Esophagus mucosa (tissue), 1 donor: ENCODE measurements around the gene MFAP3L. TPM values are rescaled to one million over a fixed set of nuclear protein-coding genes. Genes with fewer than 3 reads are reported as not detected.
A peak's percentile ranks its signal among the peaks of the same experiment; 100 is the strongest.
"Not testable (repeated sequence)": the region's sequence is repeated elsewhere in the genome, so short reads cannot be mapped to it uniquely, and the experiment has no call there.

Experiments
- ATAC-seq: fragments of 200-7000 bp; cut with Tn5 transposase; one replicate; pipeline ENCODE4 v1.9.1; 2020
- total RNA-seq: library from RNA; stranded (reverse); gene quantifications from one replicate; pipeline ENCODE4 v1.2.4, GENCODE V29; 2023
- donor health status: DM: yes; HTN: yes; CAD: no.

Gene MFAP3L
- total RNA-seq, 1 donor from 2014 or later, result 1.0 TPM

DNA sequence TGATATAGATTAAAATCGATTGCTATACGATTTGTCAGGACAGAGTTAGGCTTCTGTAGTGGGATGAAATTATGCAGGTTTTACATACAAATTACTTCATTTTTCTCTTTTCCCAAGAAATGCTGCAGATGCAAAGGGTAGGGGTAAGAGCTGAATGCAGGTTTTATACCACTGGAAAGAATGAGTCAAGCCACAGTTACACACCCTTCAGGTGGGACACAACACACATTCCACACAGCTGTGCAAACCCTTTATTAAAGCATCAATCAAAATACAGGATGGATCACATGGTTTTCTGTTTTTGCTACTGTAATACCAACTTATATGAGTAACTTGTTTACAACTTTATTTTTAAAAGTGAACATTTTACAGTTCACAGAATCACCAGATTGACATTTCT is 39.8 kb downstream of the MFAP3L start:
- no peak for ATAC-seq

DNA sequence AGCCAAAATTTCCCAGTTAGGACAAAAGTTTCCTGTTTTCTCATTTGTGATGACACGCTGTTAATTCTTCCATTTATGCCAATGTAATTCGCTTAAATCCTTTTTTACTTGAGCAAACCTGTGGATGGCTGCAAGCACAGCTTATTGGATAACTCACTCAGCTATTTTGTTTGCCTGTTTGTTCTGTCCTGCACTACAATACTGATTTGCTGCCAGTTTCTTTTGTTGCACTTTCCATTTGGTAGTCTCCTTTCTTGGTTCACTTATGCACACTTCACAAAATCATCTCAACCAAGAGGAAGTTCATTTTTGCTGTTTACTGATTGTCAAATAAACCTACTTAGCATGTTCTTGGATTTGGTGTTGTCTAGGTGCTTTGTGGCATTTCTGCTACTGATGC is 40.3 kb downstream of the MFAP3L start:
- no peak for ATAC-seq

DNA sequence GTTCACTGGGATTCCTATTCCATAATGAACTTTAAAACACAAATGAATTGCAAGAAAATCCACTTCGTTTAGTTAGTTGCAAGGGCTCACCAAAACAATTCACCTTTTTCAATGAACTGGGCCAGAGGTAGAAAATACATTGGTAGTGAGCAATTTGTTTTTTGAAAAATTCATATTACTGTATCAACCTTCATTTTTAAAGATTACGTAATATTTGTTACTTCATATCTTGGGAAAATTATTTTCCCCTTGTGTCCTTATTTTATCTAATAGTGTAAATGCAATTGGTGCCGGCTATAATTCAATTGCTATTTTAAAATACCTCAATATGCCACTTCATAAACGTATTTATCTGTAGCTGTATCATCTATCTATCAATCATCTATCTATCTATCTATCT is 41.5 kb downstream of the MFAP3L start:
- no peak for ATAC-seq

DNA sequence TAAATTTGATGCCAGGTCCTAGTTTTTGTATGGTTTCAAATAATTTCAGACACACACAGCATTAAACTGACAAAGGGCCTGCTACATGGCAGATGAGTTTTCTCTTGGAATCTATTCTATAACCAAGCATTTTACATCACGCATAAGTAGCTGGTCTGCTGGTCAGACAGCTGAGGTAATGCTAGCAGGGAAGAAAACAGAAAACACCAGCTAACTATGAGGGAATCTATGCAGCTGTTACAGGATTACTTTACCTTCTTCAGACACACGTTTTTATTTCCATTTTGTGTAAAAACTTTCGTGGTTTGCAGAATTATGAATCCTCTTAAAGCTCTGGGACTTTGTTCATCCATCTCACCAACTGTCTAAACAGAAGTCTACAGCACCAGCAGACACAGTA is 42.0 kb downstream of the MFAP3L start:
- no peak for ATAC-seq

DNA sequence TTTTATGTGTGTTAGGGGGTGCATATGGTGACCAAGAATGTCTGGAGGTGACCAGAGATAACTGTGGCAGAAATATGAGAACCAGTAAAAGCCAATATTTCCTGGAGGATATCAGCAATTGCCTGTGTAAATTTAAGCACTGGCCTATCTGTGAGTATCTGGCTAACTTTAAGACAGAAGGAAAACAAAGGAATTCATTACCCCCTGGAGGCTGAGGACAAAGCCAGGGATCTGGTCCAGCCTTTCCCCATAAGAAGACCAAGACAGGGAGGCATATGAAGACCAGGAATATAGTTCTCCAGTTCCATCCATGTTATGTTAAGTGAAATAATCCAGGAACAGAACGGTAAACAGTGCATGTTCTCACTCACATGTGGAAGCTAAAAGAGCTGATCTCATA is 49.2 kb downstream of the MFAP3L start:
- no peak for ATAC-seq

DNA sequence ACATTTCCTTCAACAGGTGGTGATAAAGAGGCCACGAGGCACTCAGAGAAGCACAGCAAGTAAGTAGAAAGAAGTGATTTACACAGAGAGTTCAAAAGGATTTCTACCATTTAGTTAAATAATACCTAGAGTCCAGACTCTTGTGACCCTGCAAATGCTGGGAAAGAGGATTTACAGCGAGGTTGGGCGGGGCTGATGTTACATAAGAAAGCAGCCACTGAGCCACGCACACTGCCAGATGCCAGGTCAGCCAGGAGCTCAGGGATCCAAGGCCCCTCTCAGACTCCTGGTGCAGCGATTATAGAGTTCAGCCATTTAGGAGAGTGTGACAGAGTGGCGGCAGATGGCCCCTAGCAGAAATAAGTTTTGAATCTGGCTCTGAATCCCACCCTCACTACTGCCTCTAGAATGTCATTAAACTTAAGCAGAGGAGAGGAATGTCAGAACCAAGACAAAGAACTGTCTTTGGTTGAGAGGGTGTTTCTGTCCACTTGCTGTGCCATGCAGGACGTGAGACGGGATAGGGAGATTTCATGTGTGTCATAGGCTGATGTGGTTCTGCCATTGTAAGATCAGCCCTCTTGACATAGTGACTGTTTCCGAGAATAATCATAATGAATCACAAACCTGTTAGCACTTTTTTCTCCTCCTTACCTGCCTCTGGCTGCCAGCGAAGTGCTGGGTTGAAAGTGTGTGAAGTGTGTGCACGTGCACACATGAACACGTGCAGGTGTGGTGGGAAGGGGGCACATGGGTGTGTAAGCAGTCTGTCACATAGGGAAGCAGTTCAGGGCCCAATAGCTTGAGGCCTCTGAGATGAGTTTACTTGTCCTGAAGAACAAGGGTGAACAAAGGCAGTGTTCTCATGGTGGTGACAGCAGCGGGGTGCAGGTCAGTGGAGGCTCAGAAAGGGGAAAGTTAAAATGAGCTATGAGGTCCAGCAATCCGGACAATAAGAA is 50.1 kb downstream of the MFAP3L start:
- peak; percentile 76 for ATAC-seq

DNA sequence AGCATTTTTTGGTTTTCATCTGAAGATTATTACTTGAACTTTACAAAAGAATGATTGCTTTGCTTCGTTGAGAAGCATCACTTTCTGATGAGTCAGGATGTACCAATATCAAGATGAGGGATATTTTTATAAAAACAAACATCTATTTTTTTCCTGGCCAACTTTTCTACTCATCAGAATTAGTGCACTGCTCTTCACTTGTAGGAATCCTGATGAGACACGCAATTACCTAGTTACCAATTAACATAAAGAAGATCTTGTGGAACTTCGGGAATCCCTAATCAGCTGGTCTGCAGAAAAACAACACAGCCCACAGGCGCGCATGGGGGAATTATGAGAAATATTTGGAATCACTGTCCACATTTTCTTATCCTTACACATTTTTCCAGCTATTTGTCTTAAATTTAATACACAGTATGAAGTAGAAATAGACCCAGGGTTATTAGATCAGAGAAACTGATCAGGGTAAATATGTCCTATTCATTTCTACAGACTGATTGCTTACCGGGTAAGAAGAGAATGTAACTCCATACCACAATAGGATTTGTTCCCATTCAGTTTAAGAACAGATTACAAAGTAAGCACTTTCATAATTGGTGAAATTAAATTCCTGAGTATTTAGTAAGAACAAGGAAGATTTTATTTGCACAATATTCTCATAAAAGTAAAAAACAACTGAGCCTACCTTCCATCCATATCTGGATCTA is 50.9 kb downstream of the MFAP3L start:
- no peak for ATAC-seq

DNA sequence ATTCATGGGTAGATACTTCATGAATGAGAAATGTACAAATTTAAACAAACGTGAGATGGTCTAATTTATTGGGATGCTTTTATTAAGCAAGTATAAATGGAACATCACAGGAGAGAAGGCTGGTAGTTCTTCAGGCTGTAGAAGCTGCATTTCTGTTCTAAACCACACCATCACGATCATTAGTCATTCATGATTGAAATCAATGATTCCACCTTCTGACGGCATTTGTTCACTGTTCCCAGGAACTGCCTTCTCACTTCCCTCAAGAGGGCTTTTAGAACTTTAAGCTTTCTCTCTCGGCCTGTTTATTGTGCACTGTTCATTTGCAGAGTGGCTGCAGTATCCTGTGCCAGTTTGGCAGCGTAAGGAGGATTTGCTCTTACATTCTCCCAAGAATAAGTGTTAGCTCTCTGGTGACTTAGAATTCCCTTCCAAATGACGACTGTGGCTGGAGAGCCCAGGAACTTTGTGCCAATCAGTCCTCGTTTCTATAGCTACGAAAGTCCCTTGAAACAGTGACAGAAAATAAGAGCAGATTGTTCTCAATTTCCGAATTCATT is 54.7 kb downstream of the MFAP3L start:
- no peak for ATAC-seq

DNA sequence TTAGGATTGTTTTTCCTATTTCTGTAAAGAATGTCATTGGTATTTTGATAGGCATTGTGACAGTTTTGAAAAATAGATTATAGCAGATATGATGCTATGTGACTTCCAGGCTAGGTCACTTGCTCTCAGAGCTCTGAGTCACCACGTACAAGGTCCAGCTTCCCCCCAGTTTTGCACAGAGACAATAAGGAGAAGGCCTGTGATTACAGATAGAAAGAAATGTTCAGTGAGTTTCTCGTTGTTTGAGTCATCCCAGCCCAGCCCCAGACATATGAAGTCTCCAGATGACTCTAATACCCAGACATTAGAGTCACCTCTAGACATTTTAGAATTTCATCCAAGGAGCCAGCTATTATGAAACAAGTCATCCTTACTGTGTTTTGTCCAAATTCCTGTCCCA is 57.2 kb downstream of the MFAP3L start:
- ATAC-seq, result no peak

DNA sequence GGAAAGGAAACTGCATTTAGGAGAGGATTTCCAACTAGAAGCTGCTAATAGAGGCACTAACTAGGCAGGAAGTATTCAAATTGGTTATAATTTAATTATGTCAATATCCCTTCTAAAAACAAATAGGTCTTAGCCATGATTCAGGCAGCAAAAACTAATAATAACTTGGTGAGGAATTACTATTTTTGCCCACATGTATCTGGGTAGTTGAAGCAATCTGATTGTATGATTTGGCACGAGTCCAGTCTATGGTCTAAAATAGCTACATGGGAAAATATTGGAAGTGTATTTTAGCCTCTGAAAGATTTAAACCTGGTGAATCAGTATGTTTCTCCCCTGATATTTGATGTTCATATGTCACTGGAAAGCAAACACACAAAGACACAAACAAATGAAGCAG is 62.2 kb downstream of the MFAP3L start:
- no peak for ATAC-seq

DNA sequence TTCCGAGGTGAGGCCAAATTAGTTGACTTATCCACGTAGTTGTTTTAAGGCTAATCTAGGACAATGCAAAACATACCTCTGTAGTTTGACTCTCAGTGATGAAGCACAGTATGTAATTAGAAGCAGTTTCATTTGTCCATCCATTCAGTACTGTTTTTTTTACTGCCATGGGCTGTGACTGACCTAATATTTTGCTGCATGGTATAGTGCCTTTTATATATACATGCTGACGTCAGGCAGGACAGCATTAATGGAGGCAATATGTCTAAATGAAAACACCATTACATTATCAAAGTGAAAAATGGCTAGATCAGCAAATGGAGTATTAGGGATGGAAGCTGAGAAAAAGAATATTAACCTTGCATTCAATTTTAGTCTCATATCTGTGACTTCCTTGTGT is 66.9 kb downstream of the MFAP3L start:
- no peak for ATAC-seq

DNA sequence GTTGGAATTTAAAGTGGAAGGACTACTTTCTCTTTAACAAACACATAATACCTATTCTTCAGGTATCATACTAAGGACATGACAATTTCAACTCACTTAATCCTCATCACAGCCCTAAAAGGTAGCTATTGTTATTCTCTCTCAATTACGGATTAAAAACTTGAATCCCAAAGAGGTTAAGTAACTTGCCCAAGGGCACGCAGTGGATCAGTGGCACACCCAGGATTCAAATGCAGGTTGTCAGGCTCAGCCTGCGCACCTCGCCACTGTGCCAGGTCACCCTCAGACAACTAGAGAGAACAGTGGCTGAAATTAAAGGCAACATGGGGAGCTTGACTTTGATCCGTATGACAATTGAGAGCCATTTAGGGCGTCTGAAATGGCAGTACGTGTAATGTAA is 67.6 kb downstream of the MFAP3L start:
- peak; percentile 66 for ATAC-seq

DNA sequence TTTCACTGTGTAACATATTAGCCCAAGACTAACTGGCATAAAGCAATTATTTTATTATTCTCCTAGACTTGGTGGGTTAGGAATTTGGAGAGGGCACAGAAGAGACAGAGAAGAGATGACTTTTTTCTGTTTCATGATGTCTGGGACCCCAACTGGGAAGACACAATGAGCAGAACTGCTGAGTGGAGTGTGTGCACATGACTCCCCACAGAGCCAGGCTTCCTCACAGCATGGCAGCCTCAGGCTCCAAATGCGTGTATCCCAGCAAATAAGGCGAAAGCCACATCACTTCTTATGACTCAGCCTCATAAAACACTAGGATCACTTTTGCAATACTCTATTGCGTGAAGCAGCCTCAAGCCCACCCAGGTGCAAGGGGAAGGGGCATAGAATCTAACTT is 68.4 kb downstream of the MFAP3L start:
- ATAC-seq, result no peak

DNA sequence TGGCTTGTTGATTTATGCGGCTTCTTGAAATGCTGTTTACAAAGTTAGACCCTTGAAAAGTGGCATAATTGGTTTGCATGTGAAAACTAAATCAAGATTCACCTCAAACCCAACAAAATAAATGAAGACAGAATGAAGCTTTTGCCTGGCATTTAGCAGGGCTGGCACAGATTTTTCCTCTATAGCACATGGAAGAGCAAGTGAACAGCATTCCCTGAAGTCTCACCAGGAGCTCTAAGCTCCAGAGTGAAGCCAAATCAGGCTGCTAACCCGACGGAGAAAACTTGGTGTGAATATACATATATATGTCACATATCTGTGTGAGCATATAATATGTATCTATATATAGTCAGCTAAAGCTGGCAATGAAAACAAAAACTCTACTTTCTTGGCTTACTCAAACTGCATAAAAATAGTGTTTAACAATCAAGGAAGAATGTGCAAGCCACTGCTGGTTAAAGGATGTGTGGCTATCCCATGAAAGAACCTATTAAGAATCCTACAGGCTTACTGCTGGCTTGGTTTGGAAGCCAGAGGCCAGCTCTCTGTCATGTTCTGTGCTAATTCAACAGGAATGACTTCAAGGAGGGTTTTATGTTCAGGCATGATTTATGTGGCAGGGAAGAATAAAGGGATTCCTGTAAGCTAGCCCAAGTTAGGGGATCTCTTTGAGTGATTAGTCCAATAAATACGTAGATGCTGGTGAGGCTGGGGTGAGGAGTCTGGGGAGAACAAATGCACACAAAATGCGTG is 69.9 kb downstream of the MFAP3L start:
- ATAC-seq, result no peak

DNA sequence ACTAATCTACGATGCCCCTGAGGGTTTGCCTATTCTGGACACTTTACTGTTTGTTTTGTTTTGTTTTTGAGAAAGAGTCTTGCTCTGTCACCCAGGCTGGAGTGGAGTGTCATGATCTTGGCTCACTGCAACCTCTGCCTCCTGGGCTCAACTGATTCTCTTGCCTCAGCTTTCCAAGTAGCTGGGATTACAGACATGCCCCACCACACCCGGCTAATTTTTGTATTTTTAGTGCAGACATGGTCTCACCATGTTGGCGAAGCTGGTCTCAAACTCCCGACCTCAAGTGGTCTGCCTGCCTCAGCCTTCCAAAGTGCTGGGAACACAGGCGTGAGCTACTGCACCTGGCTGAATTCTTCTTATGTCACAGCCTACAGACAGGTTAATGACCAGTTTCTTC is 70.7 kb downstream of the MFAP3L start:
- no peak for ATAC-seq

DNA sequence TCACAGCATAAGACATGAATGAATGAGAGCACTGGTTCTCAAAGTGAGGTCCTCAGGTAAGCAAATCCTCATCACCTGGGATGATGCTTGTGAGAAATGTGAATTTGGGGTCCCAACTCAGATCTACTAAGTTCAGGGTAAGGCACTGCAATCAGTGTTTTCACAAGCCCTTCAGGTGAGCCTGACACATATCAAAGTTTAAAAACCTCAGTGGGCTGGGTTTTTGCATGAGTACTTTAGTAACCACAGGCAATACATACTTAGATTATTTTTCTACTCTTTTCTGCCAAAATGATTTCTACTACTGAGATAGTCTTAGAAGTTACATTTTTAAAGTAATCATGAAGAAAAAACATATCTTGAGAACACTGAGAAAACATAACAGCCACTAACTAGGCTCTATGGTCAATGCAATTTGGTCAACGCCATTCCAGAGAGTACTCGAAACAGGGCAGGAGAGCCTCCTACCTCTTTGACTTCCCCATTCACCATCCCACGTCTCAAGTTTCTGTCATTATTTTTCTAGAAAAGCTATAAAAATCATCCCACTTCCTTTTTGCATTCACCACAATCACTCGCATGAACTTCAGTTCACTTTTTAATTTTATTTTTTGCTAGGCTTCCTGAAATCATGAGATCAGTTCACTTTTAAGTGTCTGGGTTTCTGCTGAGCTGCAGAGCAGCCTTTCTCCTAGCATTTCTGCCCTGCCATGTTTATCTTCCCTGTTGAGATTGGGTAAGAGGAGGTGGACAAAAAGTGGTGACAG is 73.8 kb downstream of the MFAP3L start:
- ATAC-seq, result no peak

DNA sequence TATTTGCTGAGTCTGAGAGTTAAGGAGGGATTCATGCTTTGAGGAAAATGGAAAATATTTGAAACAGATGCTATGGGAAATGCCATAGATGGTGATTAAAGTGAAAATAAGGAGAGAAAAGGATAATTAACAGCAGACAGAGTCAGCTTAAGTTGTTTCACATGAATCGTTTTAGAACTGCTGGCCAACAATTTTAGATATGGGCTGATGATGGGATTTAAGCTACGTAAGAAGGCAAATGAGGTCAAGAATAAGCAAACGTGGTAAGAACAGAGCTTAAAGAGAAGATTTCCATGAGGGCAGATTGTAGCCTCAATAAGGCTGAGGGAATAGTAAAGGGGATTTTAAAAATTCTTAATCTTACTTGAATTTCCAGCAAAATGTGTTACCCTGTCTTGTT is 77.9 kb downstream of the MFAP3L start:
- ATAC-seq, result no peak

DNA sequence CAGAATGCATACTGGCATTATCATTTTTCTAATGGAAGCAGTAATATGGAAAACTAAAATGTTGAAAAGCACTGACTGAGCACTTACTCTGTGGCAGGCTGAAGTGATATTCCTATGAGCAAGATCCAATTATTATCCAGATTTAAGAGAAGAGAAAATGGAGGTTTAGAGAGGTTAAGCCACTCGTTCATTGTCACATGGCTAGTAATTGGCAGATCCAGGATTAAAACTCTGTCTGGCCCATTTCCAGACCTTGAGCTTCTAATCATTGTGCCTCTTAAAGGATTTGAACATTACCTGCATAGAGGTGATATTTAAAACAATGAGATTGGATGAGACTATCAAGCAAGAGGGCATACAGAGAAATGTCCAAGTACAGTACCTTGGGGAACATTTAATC is 80.6 kb downstream of the MFAP3L start:
- ATAC-seq, result no peak

DNA sequence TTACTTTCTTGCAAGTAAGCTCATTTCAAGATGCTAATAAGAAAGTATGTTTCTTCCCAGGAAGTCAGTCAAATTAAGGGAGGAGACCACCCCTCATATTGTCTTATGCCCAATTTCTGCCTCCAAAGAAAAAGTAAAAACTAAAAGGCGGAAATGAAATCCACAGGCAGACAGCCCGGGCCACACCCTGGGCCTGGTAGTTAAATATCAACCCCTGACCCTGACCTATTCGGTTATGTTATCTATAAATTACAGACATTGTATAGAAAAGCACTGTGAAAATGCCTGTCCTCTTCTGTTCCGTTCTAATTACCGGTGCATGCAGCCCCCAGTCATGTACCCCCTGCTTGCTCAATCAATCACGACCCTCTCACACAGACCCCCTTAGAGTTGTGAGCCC is 82.6 kb downstream of the MFAP3L start:
- ATAC-seq, result not testable (repeated sequence)

DNA sequence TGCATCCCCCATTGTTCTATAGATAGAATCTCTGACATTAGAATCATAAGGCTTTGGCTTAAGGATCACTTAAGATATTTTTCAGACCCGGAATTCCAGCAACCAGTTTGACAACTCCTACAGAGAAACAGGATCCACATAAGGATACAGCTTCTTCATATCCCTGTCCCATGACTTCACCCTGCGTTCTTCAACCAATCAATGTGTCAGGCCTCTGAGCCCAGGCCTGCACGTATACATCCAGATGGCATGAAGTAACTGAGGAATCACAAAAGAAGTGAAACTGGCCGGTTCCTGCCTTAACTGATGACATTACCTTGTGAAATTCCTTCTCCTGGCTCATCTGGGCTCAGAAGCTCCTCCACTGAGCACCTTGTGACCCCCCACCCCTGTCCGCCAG is 85.1 kb downstream of the MFAP3L start:
- no peak for ATAC-seq

DNA sequence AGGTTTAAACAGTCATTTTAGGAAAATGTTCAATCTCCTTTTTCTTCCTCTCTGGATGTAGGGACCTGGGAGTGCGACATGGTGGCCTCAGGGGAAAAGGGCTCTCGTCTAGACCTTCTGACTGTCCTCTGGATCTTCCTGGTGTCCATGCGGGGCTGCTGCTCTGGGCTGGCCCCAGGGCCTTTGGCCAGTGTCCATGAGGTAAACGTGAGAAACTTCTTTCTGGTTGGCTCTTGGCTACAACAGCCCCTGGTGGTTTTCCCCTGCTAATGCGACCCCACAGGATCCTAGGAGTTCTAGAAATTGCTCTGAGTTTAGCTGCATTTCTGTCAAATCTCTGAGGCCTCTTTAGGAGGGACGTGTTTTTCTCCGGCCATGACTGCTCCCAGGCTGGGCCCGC is 85.7 kb downstream of the MFAP3L start:
- ATAC-seq, result no peak
